HepG2 (cell line): Measurements from ENCODE around the gene MBD4. TPM values are rescaled to one million over a fixed set of nuclear protein-coding genes. Genes with fewer than 3 reads are reported as not detected.
A peak's percentile ranks its signal among the peaks of the same experiment; 100 is the strongest.

Experiments
- AGO2 ChIP-seq: fragments of 200-400 bp; formaldehyde crosslinking; optimal IDR thresholded peaks from 2 replicates; pipeline ENCODE3; 2017; ENCODE audit warnings: mild to moderate bottlenecking, low read depth, low read length, moderate library complexity
- AKAP8 ChIP-seq: sonication (generic); formaldehyde crosslinking; IDR thresholded peaks from 2 replicates; pipeline ENCODE4 v1.5.1; 2020; ENCODE audit warnings: mild to moderate bottlenecking, missing genetic modification reagents
- ARNT2 ChIP-seq: sonication (generic); formaldehyde crosslinking; IDR thresholded peaks from 2 replicates; pipeline ENCODE4 v1.8.0; 2022; ENCODE audit warnings: mild to moderate bottlenecking, low read depth, missing genetic modification reagents, moderate library complexity
- ETV5 ChIP-seq: IDR thresholded peaks from 2 replicates; pipeline ENCODE4 v1.6.1; 2018; ENCODE audit warnings: missing biosample characterization, missing genetic modification reagents, inconsistent platforms, borderline replicate concordance
- FOXA1 ChIP-seq, 2 experiments: fragments of 450-650 bp in 1 of 2; sonication (generic) in 1 of 2; formaldehyde crosslinking in 1 of 2; IDR thresholded peaks; 2 replicates each; pipeline versions ENCODE4 v1.4.0 to v1.6.1; 2016 to 2020; ENCODE audit warnings: missing genetic modification reagents in 1 of 2
- HNRNPK ChIP-seq: fragments of 200-400 bp; formaldehyde crosslinking; IDR thresholded peaks from 2 replicates; pipeline ENCODE4 v1.6.1; 2018; ENCODE audit warnings: low read length, low read depth, moderate library complexity, mild to moderate bottlenecking; ENCODE audit not compliant: poor library complexity, severe bottlenecking
- HOXA5 ChIP-seq: sonication (generic); formaldehyde crosslinking; IDR thresholded peaks from 2 replicates; pipeline ENCODE4 v1.4.0; 2020; ENCODE audit warnings: missing genetic modification reagents
- HOXA9 ChIP-seq: sonication (generic); formaldehyde crosslinking; IDR thresholded peaks from 2 replicates; pipeline ENCODE4 v1.8.1; 2022; ENCODE audit warnings: missing genetic modification reagents, mild to moderate bottlenecking, moderate library complexity, borderline replicate concordance
- NPAS2 ChIP-seq: sonication (generic); formaldehyde crosslinking; IDR thresholded peaks from 2 replicates; pipeline ENCODE4 v1.8.0; 2022; ENCODE audit warnings: mild to moderate bottlenecking, missing genetic modification reagents, borderline replicate concordance
- POGZ ChIP-seq: sonication (generic); formaldehyde crosslinking; IDR thresholded peaks from 2 replicates; pipeline ENCODE4 v1.4.0; 2020; ENCODE audit warnings: mild to moderate bottlenecking, missing genetic modification reagents
- ZBTB3 ChIP-seq: sonication (generic); formaldehyde crosslinking; IDR thresholded peaks from 2 replicates; pipeline ENCODE4 v1.4.0; 2020; ENCODE audit warnings: low read depth, mild to moderate bottlenecking, moderate library complexity, missing genetic modification reagents, borderline replicate concordance
- ZNF136 ChIP-seq: sonication (generic); formaldehyde crosslinking; IDR thresholded peaks from 2 replicates; pipeline ENCODE4 v1.8.1; 2022; ENCODE audit warnings: low read depth, mild to moderate bottlenecking, moderate library complexity, missing genetic modification reagents
- ZNF251 ChIP-seq: sonication (generic); formaldehyde crosslinking; IDR thresholded peaks from 2 replicates; pipeline ENCODE4 v1.9.0; 2021; ENCODE audit warnings: mild to moderate bottlenecking, missing genetic modification reagents
- ZNF263 ChIP-seq: sonication (generic); formaldehyde crosslinking; IDR thresholded peaks from 2 replicates; pipeline ENCODE4 v1.4.0; 2020; ENCODE audit warnings: missing genetic modification reagents
- ZNF441 ChIP-seq: sonication (generic); formaldehyde crosslinking; IDR thresholded peaks from 2 replicates; pipeline ENCODE4 v1.7.0; 2021; ENCODE audit warnings: missing genetic modification reagents, borderline replicate concordance
- polyA plus RNA-seq, 8 experiments: library from polyadenylated mRNA; depleted of rRNA in 3 of 8; stranded (reverse) in 7 of 8; unstranded in 1 of 8; fragments of >200 nt; fragmentation: Illumina TruSeq in 4 of 8; extraction: Trizol in 4 of 8; gene quantifications; 2 replicates each; pipeline versions ENCODE4 v1.2.1 to v1.2.3, GENCODE V29; 2011 to 2016; ENCODE audit warnings: low read depth in 4 of 8, missing spikeins in 1 of 8, mixed read lengths in 1 of 8; ENCODE audit not compliant: insufficient read depth in 1 of 8
- total RNA-seq, 5 experiments: library from RNA; depleted of rRNA; stranded (reverse); fragments of >200 nt; fragmentation: Illumina TruSeq; extraction: Trizol; gene quantifications; 2 replicates each; pipeline ENCODE4 v1.2.3, GENCODE V29; 2016; ENCODE audit warnings: low read depth in 1 of 5
- TF ChIP-seq, protein P1 (sequence below): sonication (generic); formaldehyde crosslinking; IDR thresholded peaks from 2 replicates; pipeline ENCODE4 v1.4.0; 2020; ENCODE audit warnings: missing genetic modification reagents
- TF ChIP-seq, protein P2 (sequence below): sonication (generic); formaldehyde crosslinking; IDR thresholded peaks from 2 replicates; pipeline ENCODE4 v1.5.0; 2020; ENCODE audit warnings: missing genetic modification reagents, mild to moderate bottlenecking, borderline replicate concordance
- TF ChIP-seq, protein P3 (sequence below): sonication (generic); formaldehyde crosslinking; IDR thresholded peaks from 2 replicates; pipeline ENCODE4 v1.8.0; 2022; ENCODE audit warnings: mild to moderate bottlenecking, missing genetic modification reagents
- TF ChIP-seq, protein P4 (sequence below), 2 experiments: sonication (generic) in 1 of 2; formaldehyde crosslinking in 1 of 2; IDR thresholded peaks; 2 replicates each; pipeline versions ENCODE4 v1.4.0 to v1.6.1; 2016 to 2020; ENCODE audit warnings: borderline replicate concordance in 1 of 2, low read depth in 1 of 2, mild to moderate bottlenecking in 1 of 2, missing genetic modification reagents in 1 of 2

Gene MBD4
- total and polyA plus RNA-seq, 2 of the 13 experiments (the other 11 are each of a cell fraction or from before 2014, with no cell fraction given): 14.9 to 25.3 TPM

DNA sequence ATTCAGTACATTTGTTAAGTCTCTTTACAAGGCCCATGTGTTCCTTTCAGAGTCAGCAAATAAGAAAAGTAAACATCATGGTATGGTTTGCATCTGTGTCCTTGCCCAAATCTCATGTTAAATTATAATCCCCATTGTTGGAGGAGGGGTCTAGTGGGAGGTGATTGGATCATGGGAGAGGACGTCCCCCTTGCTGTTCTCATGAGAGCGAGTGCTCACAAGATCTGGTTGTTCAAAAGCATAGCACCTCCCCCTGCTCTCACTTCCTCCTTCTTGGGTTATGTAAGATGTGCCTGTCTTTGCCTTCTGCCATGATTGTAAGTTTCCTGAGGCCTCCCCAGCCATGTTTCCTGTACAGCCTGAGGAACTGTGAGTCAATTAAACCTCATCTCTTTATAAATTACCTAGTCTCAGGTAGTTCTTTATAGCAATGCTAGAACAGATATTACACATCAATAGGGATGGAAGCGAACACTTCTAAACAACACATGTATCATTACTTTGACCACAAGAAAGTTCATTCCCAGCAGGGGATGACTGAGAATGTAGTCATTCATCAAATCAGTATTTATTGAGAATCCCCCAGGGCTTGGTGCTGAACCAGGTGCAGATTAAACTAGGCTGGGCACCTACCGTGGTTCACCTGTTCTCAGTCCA lies 15.4 kb downstream of the MBD4 start (continued):
- TF ChIP-seq, protein P1, sequence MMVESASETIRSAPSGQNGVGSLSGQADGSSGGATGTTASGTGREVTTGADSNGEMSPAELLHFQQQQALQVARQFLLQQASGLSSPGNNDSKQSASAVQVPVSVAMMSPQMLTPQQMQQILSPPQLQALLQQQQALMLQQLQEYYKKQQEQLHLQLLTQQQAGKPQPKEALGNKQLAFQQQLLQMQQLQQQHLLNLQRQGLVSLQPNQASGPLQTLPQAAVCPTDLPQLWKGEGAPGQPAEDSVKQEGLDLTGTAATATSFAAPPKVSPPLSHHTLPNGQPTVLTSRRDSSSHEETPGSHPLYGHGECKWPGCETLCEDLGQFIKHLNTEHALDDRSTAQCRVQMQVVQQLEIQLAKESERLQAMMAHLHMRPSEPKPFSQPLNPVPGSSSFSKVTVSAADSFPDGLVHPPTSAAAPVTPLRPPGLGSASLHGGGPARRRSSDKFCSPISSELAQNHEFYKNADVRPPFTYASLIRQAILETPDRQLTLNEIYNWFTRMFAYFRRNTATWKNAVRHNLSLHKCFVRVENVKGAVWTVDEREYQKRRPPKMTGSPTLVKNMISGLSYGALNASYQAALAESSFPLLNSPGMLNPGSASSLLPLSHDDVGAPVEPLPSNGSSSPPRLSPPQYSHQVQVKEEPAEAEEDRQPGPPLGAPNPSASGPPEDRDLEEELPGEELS (CRISPR knock-in tag): 0 out of 2 replicates have a peak, but pooled peaks have one; percentile 25
- no peak for TF ChIP-seq ZNF251
- TF ChIP-seq ZBTB3: no peak
- no peak for TF ChIP-seq HOXA9 (CRISPR knock-in tag)
- no peak for TF ChIP-seq AGO2
- TF ChIP-seq POGZ (CRISPR knock-in tag): peak; percentile 25; the same call in 1 of the 2 replicates
- no peak for TF ChIP-seq ZNF136 (CRISPR knock-in tag)
- TF ChIP-seq ETV5 (CRISPR knock-in tag): peak; percentile 17; the same call in 1 of the 2 replicates
- no peak for TF ChIP-seq ARNT2
- no peak for TF ChIP-seq HNRNPK
- TF ChIP-seq, protein P2, sequence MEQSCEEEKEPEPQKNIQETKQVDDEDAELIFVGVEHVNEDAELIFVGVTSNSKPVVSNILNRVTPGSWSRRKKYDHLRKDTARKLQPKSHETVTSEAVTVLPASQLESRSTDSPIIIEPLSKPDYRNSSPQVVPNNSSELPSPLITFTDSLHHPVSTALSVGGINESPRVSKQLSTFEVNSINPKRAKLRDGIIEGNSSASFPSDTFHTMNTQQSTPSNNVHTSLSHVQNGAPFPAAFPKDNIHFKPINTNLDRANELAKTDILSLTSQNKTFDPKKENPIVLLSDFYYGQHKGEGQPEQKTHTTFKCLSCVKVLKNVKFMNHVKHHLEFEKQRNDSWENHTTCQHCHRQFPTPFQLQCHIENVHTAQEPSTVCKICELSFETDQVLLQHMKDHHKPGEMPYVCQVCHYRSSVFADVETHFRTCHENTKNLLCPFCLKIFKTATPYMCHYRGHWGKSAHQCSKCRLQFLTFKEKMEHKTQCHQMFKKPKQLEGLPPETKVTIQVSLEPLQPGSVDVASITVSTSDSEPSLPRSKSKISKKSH: no peak
- TF ChIP-seq, protein P3, sequence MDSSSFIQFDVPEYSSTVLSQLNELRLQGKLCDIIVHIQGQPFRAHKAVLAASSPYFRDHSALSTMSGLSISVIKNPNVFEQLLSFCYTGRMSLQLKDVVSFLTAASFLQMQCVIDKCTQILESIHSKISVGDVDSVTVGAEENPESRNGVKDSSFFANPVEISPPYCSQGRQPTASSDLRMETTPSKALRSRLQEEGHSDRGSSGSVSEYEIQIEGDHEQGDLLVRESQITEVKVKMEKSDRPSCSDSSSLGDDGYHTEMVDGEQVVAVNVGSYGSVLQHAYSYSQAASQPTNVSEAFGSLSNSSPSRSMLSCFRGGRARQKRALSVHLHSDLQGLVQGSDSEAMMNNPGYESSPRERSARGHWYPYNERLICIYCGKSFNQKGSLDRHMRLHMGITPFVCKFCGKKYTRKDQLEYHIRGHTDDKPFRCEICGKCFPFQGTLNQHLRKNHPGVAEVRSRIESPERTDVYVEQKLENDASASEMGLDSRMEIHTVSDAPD: no peak
- no peak for TF ChIP-seq AKAP8 (CRISPR knock-in tag)
- no peak for TF ChIP-seq FOXA1 (IDR thresholded peaks at IDR 0.05)
- peak; percentile 49 for TF ChIP-seq FOXA1 (CRISPR knock-in tag; IDR thresholded peaks at IDR 0.05)
- TF ChIP-seq HOXA5: no peak
- TF ChIP-seq ZNF263 (CRISPR knock-in tag): 0 out of 2 replicates have a peak, but pooled peaks have one; percentile 41
- no peak for TF ChIP-seq NPAS2 (CRISPR knock-in tag)
- TF ChIP-seq ZNF441 (CRISPR knock-in tag): no peak
- TF ChIP-seq, protein P4, sequence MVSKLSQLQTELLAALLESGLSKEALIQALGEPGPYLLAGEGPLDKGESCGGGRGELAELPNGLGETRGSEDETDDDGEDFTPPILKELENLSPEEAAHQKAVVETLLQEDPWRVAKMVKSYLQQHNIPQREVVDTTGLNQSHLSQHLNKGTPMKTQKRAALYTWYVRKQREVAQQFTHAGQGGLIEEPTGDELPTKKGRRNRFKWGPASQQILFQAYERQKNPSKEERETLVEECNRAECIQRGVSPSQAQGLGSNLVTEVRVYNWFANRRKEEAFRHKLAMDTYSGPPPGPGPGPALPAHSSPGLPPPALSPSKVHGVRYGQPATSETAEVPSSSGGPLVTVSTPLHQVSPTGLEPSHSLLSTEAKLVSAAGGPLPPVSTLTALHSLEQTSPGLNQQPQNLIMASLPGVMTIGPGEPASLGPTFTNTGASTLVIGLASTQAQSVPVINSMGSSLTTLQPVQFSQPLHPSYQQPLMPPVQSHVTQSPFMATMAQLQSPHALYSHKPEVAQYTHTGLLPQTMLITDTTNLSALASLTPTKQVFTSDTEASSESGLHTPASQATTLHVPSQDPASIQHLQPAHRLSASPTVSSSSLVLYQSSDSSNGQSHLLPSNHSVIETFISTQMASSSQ (IDR thresholded peaks at IDR 0.05; ENCODE audit: low read depth): no peak
- TF ChIP-seq, protein P4 (CRISPR knock-in tag; IDR thresholded peaks at IDR 0.05; ENCODE audit: borderline replicate concordance): no peak
